K562 (cell line): Measurements from ENCODE around the gene SAP30L. TPM values are rescaled to one million over a fixed set of nuclear protein-coding genes. Genes with fewer than 3 reads are reported as not detected.

Experiments used
- ATAC-seq: fragments of 200-7000 bp; cut with Tn5 transposase; 3 replicates; pipeline ENCODE4 v1.9.1; 2020; ENCODE audit warnings: moderate library complexity
- BruUV-seq: library from RNA; stranded (reverse); fragments of 400-500 nt; replicated peaks from 2 replicates; lab custom pipeline; 2021; lab: Mats Ljungman, UMichigan
- CTCF ChIA-PET: fragments of 300-600 bp; formaldehyde crosslinking; extraction: SDS; loops from one replicate; lab custom pipeline; 2021; ENCODE audit warnings: low intra/inter-chr PET ratio; lab: Yijun Ruan, JAX
- POLR2A ChIA-PET: fragments of 300-600, 350-650 bp; sonication (Branson Sonifier 250); formaldehyde crosslinking; extraction: SDS; loops from one replicate; lab custom pipeline; 2021; ENCODE audit warnings: antibody characterized with exemption, inconsistent platforms; lab: Yijun Ruan, JAX
- DNase-seq, 4 experiments: peaks; one replicate each; pipeline versions ENCODE4 v3.0.0 to v3.0.0-alpha.2; 2011 to 2018; ENCODE audit warnings: low spot score in 3 of 4, mixed read lengths in 3 of 4; ENCODE audit errors: extremely low read depth in 1 of 4
- FAIRE-seq: peaks from 2 replicates; lab custom pipeline; 2011; peaks lifted over from hg19 to GRCh38; lab: Jason Lieb, UNC
- H2AFZ ChIP-seq: 2 replicates; pipeline ENCODE4 v1.6.0; 2011; ENCODE audit warnings: low read depth, low read length, control low read depth, inconsistent platforms
- H3K27ac ChIP-seq: fragments of 200-600 bp; 3 replicates; pipeline ENCODE4 v1.8.0; 2011; ENCODE audit warnings: low read depth, mild to moderate bottlenecking, control low read depth, inconsistent platforms, low read length, moderate library complexity, mixed read lengths; ENCODE audit errors: extremely low read depth
- H3K27me3 ChIP-seq, 2 experiments: fragments of 300-600 bp in 1 of 2; 2 replicates in 1 of 2; 3 replicates in 1 of 2; pipeline versions ENCODE4 v1.6.0 to v1.8.0; 2011; ENCODE audit warnings: inconsistent platforms in 2 of 2, low read length in 2 of 2, mild to moderate bottlenecking in 1 of 2, mixed read lengths in 1 of 2, moderate library complexity in 1 of 2; ENCODE audit not compliant: control insufficient read depth in 2 of 2, insufficient read depth in 2 of 2
- H3K36me3 ChIP-seq: fragments of 300-600 bp; 3 replicates; pipeline ENCODE4 v1.8.0; 2011; ENCODE audit warnings: mild to moderate bottlenecking, low read length, inconsistent platforms; ENCODE audit not compliant: control insufficient read depth, insufficient read depth
- H3K4me1 ChIP-seq, 2 experiments: fragments of 200-600 bp in 1 of 2; replicated peaks in 1 of 2; 2 replicates in 1 of 2; 3 replicates in 1 of 2; pipeline versions ENCODE4 v1.5.1 to v1.8.0; 2011; ENCODE audit warnings: inconsistent platforms in 2 of 2, low read length in 2 of 2, mild to moderate bottlenecking in 1 of 2, mixed read lengths in 1 of 2, moderate library complexity in 1 of 2; ENCODE audit not compliant: control insufficient read depth in 2 of 2, insufficient read depth in 2 of 2
- H3K4me2 ChIP-seq: 2 replicates; pipeline ENCODE4 v1.6.1; 2011; ENCODE audit warnings: low read length, control low read depth, inconsistent platforms, mixed read lengths; ENCODE audit not compliant: insufficient read depth
- H3K4me3 ChIP-seq: fragments of 200-600 bp; sonication (generic), shearing (Covaris generic); 2 replicates; pipeline ENCODE4 v1.5.1; 2016; ENCODE audit warnings: control low read depth, inconsistent platforms
- H3K79me2 ChIP-seq: fragments of 200-600 bp; 3 replicates; pipeline ENCODE4 v1.8.0; 2011; ENCODE audit warnings: low read length, inconsistent platforms; ENCODE audit not compliant: control insufficient read depth, insufficient read depth
- H3K9ac ChIP-seq, 2 experiments: 2 replicates each; pipeline versions ENCODE4 v1.6.0 to v1.6.1; 2011; ENCODE audit warnings: low read depth in 2 of 2, low read length in 2 of 2, control low read depth in 1 of 2, inconsistent platforms in 1 of 2, mild to moderate bottlenecking in 1 of 2, mixed read lengths in 1 of 2; ENCODE audit not compliant: insufficient read depth in 1 of 2
- H3K9me1 ChIP-seq: one replicate; pipeline ENCODE4 v1.6.0; 2011; ENCODE audit warnings: inconsistent platforms, mild to moderate bottlenecking, low read length, moderate library complexity; ENCODE audit not compliant: control insufficient read depth, insufficient read depth
- H3K9me3 ChIP-seq: replicated peaks from 2 replicates; pipeline ENCODE4 v1.5.1; 2011; ENCODE audit warnings: low read depth, low read length, inconsistent platforms; ENCODE audit not compliant: control insufficient read depth, insufficient read depth
- H4K20me1 ChIP-seq: replicated peaks from 2 replicates; pipeline ENCODE4 v1.6.1; 2011; ENCODE audit warnings: low read length, inconsistent platforms, mixed read lengths; ENCODE audit not compliant: control insufficient read depth, insufficient read depth
- CBX3 ChIP-seq, 2 experiments: IDR thresholded peaks; 1 replicate in 1 of 2; 2 replicates in 1 of 2; pipeline ENCODE4 v1.6.1; 2012; ENCODE audit warnings: inconsistent platforms in 2 of 2, low read length in 2 of 2, borderline replicate concordance in 1 of 2, control low read depth in 1 of 2
- HNRNPLL ChIP-seq: fragments of 200-400 bp; formaldehyde crosslinking; IDR thresholded peaks from 2 replicates; pipeline ENCODE4 v1.6.1; 2017; ENCODE audit warnings: low read length, low read depth, mild to moderate bottlenecking; ENCODE audit not compliant: poor library complexity, severe bottlenecking
- PHF8 ChIP-seq: fragments of 200-600 bp; sonication (generic); IDR thresholded peaks from 2 replicates; pipeline ENCODE4 v1.6.1; 2012; ENCODE audit warnings: mixed run types, mild to moderate bottlenecking, inconsistent platforms, low read length, moderate library complexity, borderline replicate concordance
- PURB ChIP-seq: sonication (generic); formaldehyde crosslinking; IDR thresholded peaks from 2 replicates; pipeline ENCODE4 v1.9.0; 2021; ENCODE audit warnings: low read depth, mild to moderate bottlenecking, missing genetic modification reagents
- SPI1 ChIP-seq: IDR thresholded peaks from 2 replicates; pipeline ENCODE4 v1.6.1; 2011; ENCODE audit warnings: low read depth, low read length, control low read depth, borderline replicate concordance
- ZNF253 ChIP-seq: fragments of 250-450 bp; sonication (Bioruptor Pico); conservative IDR thresholded peaks from 2 replicates; pipeline ENCODE4 v1.6.1; 2021; ENCODE audit warnings: mild to moderate bottlenecking
- WGBS: fragments of 100-300 bp; shearing (Covaris generic); methylation state at CpG from one replicate; pipeline ENCODE4 v1.1.6; 2016; ENCODE audit warnings: low coverage, mixed read lengths; ENCODE audit not compliant: insufficient coverage; ENCODE audit errors: missing lambda C conversion rate; 5-methylcytosine and 5-hydroxymethylcytosine counted together
- in situ Hi-C: fragments of 300-500 bp; cut with MboI; formaldehyde crosslinking; loops from 4 replicates; pipeline ENCODE4 v1.15.0; 2018; ENCODE audit warnings: inconsistent platforms, mixed read lengths
- intact Hi-C: fragments of 100-400 bp; cut with micrococcal nuclease; formaldehyde crosslinking; loops from 2 replicates; pipeline ENCODE4 v1.14.2; 2022
- polyA plus RNA-seq, 8 experiments: library from polyadenylated mRNA; depleted of rRNA in 4 of 8; stranded (reverse) in 5 of 8; unstranded in 3 of 8; fragments of >200 nt; fragmentation: Nextera tagmentation in 2 of 8; fragmentation: Illumina TruSeq in 1 of 8; extraction: Ambion mirVana in 2 of 8; extraction: Trizol in 1 of 8; gene quantifications; 2 replicates each; pipeline versions ENCODE4 v1.2.1 to v1.2.3, GENCODE V29; 2011 to 2014; ENCODE audit warnings: inconsistent platforms in 1 of 8, missing spikeins in 1 of 8
- total RNA-seq, 7 experiments: library from RNA; depleted of rRNA in 6 of 7; stranded (reverse); fragments of >200 nt in 6 of 7; fragmentation: Illumina TruSeq in 2 of 7; extraction: Trizol in 2 of 7; gene quantifications; 2 replicates each; pipeline versions ENCODE4 v1.2.1 to v1.2.3, GENCODE V29; 2011 to 2021; ENCODE audit warnings: low replicate concordance in 1 of 7
- TF ChIP-seq, protein P1 (sequence below): sonication (generic); formaldehyde crosslinking; IDR thresholded peaks from 2 replicates; pipeline ENCODE4 v1.9.0; 2022; ENCODE audit warnings: mild to moderate bottlenecking, missing genetic modification reagents

Gene SAP30L
- total and polyA plus RNA-seq, 9 of the 15 experiments (the other 6 are each of a cell fraction or from before 2014, with no cell fraction given) = 5.1 to 33.6 (median 28.1) TPM

DNA sequence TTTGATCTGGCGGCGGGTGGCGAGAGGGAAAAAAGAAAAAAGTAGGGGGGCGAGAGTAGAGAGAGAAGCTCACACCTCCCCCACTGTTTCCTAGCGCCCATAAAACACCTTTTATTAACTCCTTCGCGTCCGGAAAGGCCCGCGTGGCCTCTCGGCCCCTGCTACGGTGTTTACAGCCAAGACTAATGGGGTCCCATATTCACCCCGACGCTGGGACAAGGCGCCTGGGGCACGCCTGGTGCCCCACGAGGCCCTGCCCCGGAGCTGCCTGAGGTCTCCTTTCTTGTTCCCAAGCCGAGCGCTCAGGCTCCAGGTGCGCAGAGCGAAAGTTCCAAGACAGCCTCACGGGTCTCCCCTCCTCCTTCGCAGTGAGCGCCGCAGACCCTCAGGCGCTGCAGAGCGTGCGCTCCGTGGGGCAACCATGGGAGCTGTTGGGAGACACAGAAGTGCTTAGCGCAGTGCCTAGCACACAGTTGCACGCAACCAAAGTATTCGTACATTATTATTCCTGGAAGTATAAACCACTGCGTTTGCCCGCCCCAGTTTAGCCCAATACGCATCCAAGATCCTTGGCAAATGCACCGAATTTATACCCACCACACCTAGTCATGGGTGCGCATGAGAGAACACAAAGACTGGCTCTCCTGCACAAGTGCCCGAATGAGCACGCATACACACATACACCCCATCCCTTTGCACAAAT is 27.9 kb downstream of the SAP30L start:
- CTCF ChIA-PET = no interaction called here
- intact Hi-C loops = no loop called here

More for the DNA sequence above, 27.9 kb downstream of the SAP30L start:
- POLR2A ChIA-PET = interaction anchor here (0.6 kb wide), 1 partner anchor 236 kb away, joined by 3 read pairs; no protein-coding TSS in a partner anchor
- H4K20me1 ChIP-seq = peaks cover 4% of the 10 kb centered on the region; the same call in 1 of the 2 replicates
- no peaks in the 10 kb centered on the region for H3K79me2 ChIP-seq
- no peak overlapping the region for H3K4me2 ChIP-seq
- no peaks in the 10 kb centered on the region for H3K9me3 ChIP-seq
- in situ Hi-C loops = no loop called here
- H2AFZ ChIP-seq = no peak overlapping the region
- no peak overlapping the region for H3K4me3 ChIP-seq
- no peaks in the 10 kb centered on the region for H3K36me3 ChIP-seq
- BruUV-seq = no TSS peak
- no peaks in the 10 kb centered on the region for H3K9me1 ChIP-seq
- H3K4me1 ChIP-seq = peaks cover 0 to 18% of the 10 kb centered on the region in 2 experiments; a peak in 1 of 5 replicates
- ATAC-seq = no peak
- TF ChIP-seq SPI1 (no peak), CBX3 (IDR thresholded peaks at IDR 0.05; ENCODE audit: borderline replicate concordance in 1 of 2, low read length in 2 of 2) (no peak), HNRNPLL (no peak), ZNF253 (CRISPR knock-in tag) (no peak), PHF8 (no peak), PURB (CRISPR knock-in tag) (no peak)
- TF ChIP-seq, protein P1, sequence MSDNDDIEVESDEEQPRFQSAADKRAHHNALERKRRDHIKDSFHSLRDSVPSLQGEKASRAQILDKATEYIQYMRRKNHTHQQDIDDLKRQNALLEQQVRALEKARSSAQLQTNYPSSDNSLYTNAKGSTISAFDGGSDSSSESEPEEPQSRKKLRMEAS (CRISPR knock-in tag) = no peak
- FAIRE-seq = no peak
- no peak overlapping the region for H3K27ac ChIP-seq
- 16% methylated on average over 37 of the region's 40 CpGs for WGBS
- no peak for DNase-seq
- peaks cover 57 to 69% of the 10 kb centered on the region in 2 experiments for H3K27me3 ChIP-seq
- no peak overlapping the region for H3K9ac ChIP-seq
